GM12891 (cell line): ENCODE measurements around the gene LCN10.

Source experiments
- DNase-seq: peaks from one replicate; pipeline ENCODE4 v3.0.0; 2011; ENCODE audit warnings: low spot score; ENCODE audit not compliant: insufficient read length
- FAIRE-seq: peaks from 2 replicates; lab custom pipeline; 2011; peaks lifted over from hg19 to GRCh38; lab: Jason Lieb, UNC
- PAX5 ChIP-seq: IDR thresholded peaks from 2 replicates; pipeline ENCODE4 v1.6.1; 2011; ENCODE audit warnings: low read length, moderate library complexity, mild to moderate bottlenecking; ENCODE audit not compliant: insufficient read depth, severe bottlenecking
- POLR2A ChIP-seq: IDR thresholded peaks from 2 replicates; pipeline ENCODE4 v1.6.1; 2011; ENCODE audit warnings: low read depth, low read length, control low read depth
- POLR2AphosphoS5 ChIP-seq: IDR thresholded peaks from 2 replicates; pipeline ENCODE4 v1.6.1; 2011; ENCODE audit warnings: low read depth, low read length, control low read depth
- POU2F2 ChIP-seq: IDR thresholded peaks from 2 replicates; pipeline ENCODE4 v1.6.1; 2011; ENCODE audit warnings: low read depth, mild to moderate bottlenecking, control low read depth, low read length, moderate library complexity
- SPI1 ChIP-seq: IDR thresholded peaks from 2 replicates; pipeline ENCODE4 v1.6.1; 2011; ENCODE audit warnings: low read depth, low read length, control low read depth
- TAF1 ChIP-seq: IDR thresholded peaks from 2 replicates; pipeline ENCODE4 v1.6.1; 2011; ENCODE audit warnings: low read depth, low read length, control low read depth

The LCN10 gene

DNA sequence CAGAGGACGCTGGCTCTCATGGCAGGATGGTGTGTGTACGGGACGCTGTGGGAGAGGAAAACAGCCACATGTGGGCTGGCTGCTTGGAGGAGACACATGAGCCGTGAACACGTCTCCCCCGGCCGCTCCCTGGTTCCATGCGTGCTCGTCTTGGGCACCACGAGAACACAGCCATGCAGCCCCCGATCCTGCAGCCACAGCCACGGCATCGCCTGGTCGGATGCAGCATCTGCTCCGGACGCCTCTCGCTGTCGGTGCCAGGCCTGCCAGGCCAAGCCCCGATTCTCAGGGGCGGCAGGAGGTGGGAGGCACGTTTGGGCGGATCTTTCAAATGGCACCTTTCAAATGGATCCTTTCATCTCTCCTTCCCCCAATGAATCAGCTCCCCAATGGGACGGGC is 3.2 kb downstream of the LCN10 start:
- DNase-seq (no peak), FAIRE-seq (no peak)
- TF ChIP-seq SPI1 (no peak), PAX5 (no peak), POLR2AphosphoS5 (no peak), POLR2A (no peak), POU2F2 (no peak)

DNA sequence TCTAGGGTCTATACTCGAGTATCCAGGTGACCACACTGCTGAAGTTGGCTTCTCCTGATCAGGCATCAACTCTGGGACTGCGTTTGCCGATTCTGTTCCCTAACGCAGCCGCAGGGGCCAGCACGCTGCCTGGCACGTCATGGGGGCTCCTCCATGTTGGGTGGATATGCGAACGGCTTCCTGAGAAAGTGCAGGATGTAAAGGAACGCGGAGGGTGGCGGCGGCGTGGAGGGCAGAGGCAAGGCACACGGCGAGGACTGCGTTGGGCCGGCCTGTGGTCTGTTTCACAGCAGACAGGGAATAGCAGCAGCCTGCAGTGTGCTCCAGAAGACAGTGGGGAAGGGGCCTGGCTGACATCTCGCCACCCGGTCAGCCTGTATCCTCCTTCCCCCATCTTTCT is 3.8 kb downstream of the LCN10 start:
- no peak for DNase-seq
- TF ChIP-seq POLR2A (no peak), POLR2AphosphoS5 (no peak), SPI1 (no peak)
- FAIRE-seq: no peak

DNA sequence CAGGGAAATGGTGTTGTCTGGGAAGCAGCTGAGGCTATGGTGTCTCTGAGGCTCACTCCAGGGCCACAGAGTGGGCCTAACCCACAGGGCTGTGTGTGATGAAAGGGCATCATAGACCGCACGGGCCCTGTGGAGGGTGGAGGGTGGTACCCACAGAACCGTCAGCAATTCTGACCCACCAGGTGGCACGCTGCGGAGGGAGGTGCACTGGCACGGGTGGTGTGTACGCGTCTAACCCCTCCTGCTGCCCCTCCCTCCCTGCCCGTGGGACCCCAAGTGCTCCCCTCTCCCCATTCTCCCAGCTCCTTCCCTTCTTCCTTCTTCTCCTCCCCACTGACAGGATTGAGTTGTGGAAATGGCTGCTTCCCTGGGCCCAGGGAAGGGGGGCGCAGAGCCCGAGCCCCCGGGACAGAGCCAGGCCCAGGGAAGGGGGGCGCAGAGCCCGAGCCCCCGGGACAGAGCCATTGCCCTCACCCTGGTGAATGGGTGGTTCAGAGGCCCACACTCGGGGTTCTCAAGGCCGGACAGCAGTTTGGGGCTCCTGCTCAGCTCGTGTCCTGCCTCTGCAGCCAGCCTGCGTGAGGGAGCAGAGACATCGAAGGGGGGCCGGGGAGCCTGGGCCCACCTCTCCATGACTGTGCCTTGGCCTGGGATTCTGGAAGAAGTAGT is 6.8 kb downstream of the LCN10 start:
- FAIRE-seq (no peak), DNase-seq (no peak)
- TF ChIP-seq SPI1: no peak
- no peak for TF ChIP-seq POLR2A
- no peak for TF ChIP-seq PAX5
- TF ChIP-seq POU2F2: no peak
- no peak for TF ChIP-seq POLR2AphosphoS5
- TF ChIP-seq TAF1: no peak

DNA sequence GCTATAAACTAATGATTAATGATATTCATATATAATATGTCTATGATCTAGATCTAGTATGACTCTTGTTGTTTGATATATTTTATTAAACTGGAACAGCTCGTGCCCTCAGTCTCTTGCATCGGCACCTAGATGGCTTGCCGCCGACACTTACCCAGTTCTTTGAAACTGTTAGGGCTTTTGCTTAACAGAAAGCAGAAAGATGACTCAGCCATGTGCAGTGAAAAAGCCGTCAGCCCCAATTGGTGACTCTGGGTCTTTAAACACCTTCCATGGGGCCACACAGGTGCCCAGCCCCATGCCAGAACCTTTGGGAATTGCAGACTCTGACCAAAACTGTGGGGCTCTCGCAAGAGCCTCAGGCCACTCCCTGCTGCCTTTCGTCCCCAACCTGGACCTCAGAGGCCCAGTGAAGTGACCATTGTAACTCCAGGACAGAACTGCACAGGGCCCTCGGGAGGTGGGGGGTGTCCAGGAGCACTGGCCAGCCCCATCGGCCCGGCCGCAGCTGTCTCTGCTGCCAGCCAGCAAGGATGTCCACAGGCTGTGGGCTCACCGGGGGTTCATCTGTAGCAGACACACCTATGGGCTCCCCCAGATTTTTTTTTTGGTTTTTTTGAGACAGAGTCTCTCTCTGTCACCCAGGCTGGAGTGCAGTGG is 7.8 kb downstream of the LCN10 start:
- DNase-seq (no peak), FAIRE-seq (no peak)
- no peak for TF ChIP-seq PAX5
- TF ChIP-seq POU2F2: no peak
- no peak for TF ChIP-seq POLR2A
- no peak for TF ChIP-seq SPI1
- TF ChIP-seq POLR2AphosphoS5: no peak
- no peak for TF ChIP-seq TAF1

DNA sequence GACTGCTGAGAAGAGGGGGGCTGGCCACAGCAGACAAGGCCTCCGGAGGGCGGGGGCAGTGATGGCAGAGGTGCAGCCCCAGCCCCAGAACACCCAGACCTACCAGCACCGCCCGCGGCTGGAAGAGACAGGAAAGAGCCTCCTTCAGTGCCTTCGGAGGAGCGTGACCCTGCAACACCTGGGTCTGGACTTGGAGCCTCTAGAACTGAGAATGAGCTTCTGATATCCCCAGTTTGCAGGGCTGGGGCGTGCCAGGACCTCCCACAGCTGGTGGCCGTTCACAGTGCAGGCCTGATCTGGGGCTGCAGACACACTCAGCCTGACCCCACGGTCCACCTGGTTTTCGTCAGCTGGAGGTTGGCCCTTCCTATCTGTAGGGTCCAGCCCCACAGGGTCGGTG is 9.1 kb downstream of the LCN10 start:
- FAIRE-seq (no peak), DNase-seq (no peak)
- TF ChIP-seq PAX5 (no peak), POLR2A (no peak), POLR2AphosphoS5 (no peak), SPI1 (no peak), POU2F2 (no peak), TAF1 (no peak)

DNA sequence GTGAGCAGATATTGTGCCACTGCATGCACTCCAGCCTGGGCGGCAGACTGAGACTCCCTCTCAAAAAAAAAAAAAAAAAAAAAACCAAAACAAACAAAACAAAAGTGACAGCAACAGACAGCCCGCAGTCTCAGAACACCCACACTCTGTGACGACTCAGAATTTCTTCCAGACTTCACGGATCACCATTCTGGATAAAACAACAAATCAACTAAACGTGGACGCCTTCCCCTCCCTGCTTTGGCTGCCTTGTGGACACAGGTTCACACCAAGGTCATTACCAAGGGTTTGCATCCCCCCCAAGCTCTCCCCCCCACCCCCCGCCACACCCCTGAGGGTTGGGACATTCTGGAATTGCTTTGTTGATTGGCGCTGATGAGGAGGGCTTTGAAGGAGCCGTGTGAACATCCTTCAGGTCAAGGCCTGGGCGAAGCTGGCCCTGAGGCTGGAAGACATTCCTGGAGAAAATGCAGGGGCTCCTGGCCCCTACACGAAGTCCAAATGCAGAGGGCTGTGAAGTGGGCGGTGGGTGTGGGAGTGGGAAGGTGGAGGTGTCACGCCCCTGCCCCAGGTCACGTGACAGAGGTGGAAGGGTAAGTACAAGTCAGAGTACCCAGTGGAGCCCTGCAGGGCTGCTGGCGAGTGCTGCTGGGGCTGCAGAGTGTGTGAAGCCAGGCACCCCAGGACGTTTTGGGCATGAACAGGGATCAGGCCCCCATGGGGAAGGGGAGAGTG is 10.1 kb downstream of the LCN10 start:
- no peak for FAIRE-seq
- TF ChIP-seq PAX5 (no peak), TAF1 (no peak), POLR2A (no peak), POLR2AphosphoS5 (no peak), SPI1 (no peak), POU2F2 (no peak)
- no peak for DNase-seq

DNA sequence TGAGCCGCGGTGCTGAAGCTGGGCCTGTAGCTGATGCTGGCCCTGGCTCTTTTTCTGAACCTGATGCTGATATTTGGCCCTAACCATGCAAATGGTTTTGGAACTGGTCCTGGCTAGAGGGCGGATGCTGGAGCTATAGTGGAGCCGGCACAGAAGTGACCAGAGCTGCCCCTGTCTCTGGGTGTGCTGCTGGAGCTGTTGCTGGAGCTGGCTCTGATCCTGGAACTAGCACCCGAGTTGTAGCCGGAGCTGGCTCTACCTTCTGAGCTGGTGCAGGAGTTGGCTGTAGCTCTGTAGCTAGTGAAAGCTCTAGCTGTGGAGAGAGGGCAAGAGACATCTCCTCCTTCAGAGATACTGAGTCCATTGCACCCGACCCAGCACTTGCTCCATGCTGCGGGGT is 12.8 kb downstream of the LCN10 start:
- no peak for FAIRE-seq
- DNase-seq: no peak
- no peak for TF ChIP-seq PAX5
- TF ChIP-seq POU2F2: no peak
- TF ChIP-seq POLR2A: no peak
- no peak for TF ChIP-seq POLR2AphosphoS5
- TF ChIP-seq TAF1: no peak
- TF ChIP-seq SPI1: no peak

GRCh38 chr9:136729144-136729543 is 13.6 kb downstream of the LCN10 start:
- DNase-seq (no peak), FAIRE-seq (no peak)
- no peak for TF ChIP-seq PAX5
- no peak for TF ChIP-seq POU2F2
- no peak for TF ChIP-seq SPI1
- no peak for TF ChIP-seq TAF1
- TF ChIP-seq POLR2A: no peak
- no peak for TF ChIP-seq POLR2AphosphoS5

- no peak for FAIRE-seq
- no peak for DNase-seq
- TF ChIP-seq TAF1 (no peak), PAX5 (no peak), POLR2A (no peak), POLR2AphosphoS5 (no peak), SPI1 (no peak), POU2F2 (no peak)
Observed at GRCh38 chr9:136728548-136729123, 14.1 kb downstream of the LCN10 start.

GRCh38 chr9:136728080-136728547 is 14.6 kb downstream of the LCN10 start:
- peak; percentile 97 for TF ChIP-seq POU2F2
- peak; percentile 100 for TF ChIP-seq POLR2AphosphoS5
- peak; percentile 95 for TF ChIP-seq PAX5
- TF ChIP-seq POLR2A: peak; percentile 99
- TF ChIP-seq SPI1: peak; percentile 38; the same call in 1 of the 2 replicates
- peak; percentile 98 for TF ChIP-seq TAF1
- DNase-seq: peak; percentile 98
- peak; percentile 83 for FAIRE-seq
